NCI-H2227 treated with DMSO at 0.1 percent for 48 hours (cell line): ENCODE results near the gene MN1.

Experiments
- DNase-seq: peaks from one replicate; lab custom pipeline; 2025; lab: John Stamatoyannopoulos, UW

MN1 gene

GRCh38 chr22:27732841-27733240, 68.7 kb downstream of the MN1 start:
- DNase-seq: no peak

- no peak for DNase-seq
Measured at GRCh38 chr22:27732391-27732790, 69.2 kb downstream of the MN1 start.

- no peak for DNase-seq
Measured at GRCh38 chr22:27731621-27732020, 69.9 kb downstream of the MN1 start.

GRCh38 chr22:27730641-27731433, 70.7 kb downstream of the MN1 start:
- DNase-seq: no peak

- DNase-seq: no peak
Measured at GRCh38 chr22:27729246-27729645, 72.3 kb downstream of the MN1 start.

- DNase-seq: no peak
Measured at GRCh38 chr22:27727673-27728451, 73.7 kb downstream of the MN1 start.

GRCh38 chr22:27726686-27727449, 74.7 kb downstream of the MN1 start:
- no peak for DNase-seq

GRCh38 chr22:27726331-27726685, 75.2 kb downstream of the MN1 start:
- no peak for DNase-seq

GRCh38 chr22:27725661-27726060, 75.9 kb downstream of the MN1 start:
- no peak for DNase-seq

- no peak for DNase-seq
Measured at GRCh38 chr22:27724709-27725108, 76.8 kb downstream of the MN1 start.

GRCh38 chr22:27724157-27724556, 77.4 kb downstream of the MN1 start:
- DNase-seq: no peak

GRCh38 chr22:27723708-27724107, 77.8 kb downstream of the MN1 start:
- no peak for DNase-seq

GRCh38 chr22:27723158-27723557, 78.4 kb downstream of the MN1 start:
- no peak for DNase-seq

- no peak for DNase-seq
Measured at GRCh38 chr22:27720860-27721259, 80.7 kb downstream of the MN1 start.

- no peak for DNase-seq
Measured at GRCh38 chr22:27719535-27720227, 81.9 kb downstream of the MN1 start.

- DNase-seq: no peak
Measured at GRCh38 chr22:27719036-27719347, 82.6 kb downstream of the MN1 start.

GRCh38 chr22:27718186-27719035, 83.1 kb downstream of the MN1 start:
- DNase-seq: no peak

- no peak for DNase-seq
Measured at GRCh38 chr22:27717094-27717493, 84.5 kb downstream of the MN1 start.

- no peak for DNase-seq
Measured at GRCh38 chr22:27716074-27716473, 85.5 kb downstream of the MN1 start.

- no peak for DNase-seq
Measured at GRCh38 chr22:27715106-27715505, 86.5 kb downstream of the MN1 start.

GRCh38 chr22:27714068-27714467, 87.5 kb downstream of the MN1 start:
- DNase-seq: no peak
